Lower leg skin (tissue), 3 donors: ENCODE results near the gene C19orf44.

ENCODE experiments used
- POLR2A ChIP-seq, 2 donors: fragments of 450-650 bp; IDR thresholded peaks; one replicate each; pipeline ENCODE4 v1.6.1; 2016 to 2017; ENCODE audit warnings: antibody characterized with exemption in 2 of 2, mild to moderate bottlenecking in 1 of 2, moderate library complexity in 1 of 2
- TF ChIP-seq, protein P1 (sequence below), 3 donors: fragments of 450-650 bp; IDR thresholded peaks; one replicate each; pipeline ENCODE4 v1.5.1; 2016; ENCODE audit warnings: antibody characterized with exemption in 3 of 3, mild to moderate bottlenecking in 3 of 3, moderate library complexity in 2 of 3

- TF ChIP-seq, protein P1, sequence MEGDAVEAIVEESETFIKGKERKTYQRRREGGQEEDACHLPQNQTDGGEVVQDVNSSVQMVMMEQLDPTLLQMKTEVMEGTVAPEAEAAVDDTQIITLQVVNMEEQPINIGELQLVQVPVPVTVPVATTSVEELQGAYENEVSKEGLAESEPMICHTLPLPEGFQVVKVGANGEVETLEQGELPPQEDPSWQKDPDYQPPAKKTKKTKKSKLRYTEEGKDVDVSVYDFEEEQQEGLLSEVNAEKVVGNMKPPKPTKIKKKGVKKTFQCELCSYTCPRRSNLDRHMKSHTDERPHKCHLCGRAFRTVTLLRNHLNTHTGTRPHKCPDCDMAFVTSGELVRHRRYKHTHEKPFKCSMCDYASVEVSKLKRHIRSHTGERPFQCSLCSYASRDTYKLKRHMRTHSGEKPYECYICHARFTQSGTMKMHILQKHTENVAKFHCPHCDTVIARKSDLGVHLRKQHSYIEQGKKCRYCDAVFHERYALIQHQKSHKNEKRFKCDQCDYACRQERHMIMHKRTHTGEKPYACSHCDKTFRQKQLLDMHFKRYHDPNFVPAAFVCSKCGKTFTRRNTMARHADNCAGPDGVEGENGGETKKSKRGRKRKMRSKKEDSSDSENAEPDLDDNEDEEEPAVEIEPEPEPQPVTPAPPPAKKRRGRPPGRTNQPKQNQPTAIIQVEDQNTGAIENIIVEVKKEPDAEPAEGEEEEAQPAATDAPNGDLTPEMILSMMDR (IDR thresholded peaks at IDR 0.05): no peak
- TF ChIP-seq POLR2A (IDR thresholded peaks at IDR 0.05): no peak
Measured at GRCh38 chr19:16459680-16460079, 36.5 kb upstream of the C19orf44 start.
